ENCODE data around the gene TRPM3.

TRPM3 gene

DNA sequence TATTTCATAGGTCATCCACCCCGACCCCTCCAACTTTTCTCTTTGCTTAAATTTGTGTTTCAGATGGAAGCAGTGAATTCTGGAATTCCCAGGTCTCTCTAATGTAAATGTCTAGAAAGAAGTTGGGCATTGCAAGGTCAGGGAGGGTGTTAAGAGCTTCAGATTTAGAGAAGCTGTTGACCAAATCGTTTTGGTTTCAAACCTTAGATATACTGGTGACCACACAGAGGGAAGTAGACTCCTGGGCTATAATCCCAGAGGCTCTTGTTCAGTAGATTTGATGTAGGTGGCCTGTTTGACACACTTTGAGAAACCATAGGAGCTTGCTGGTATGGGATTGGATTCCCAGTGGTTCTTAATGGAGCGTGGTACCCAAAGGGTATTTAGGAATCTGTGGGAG lies 569.6 kb downstream of the TRPM3 start:
- no peak for DNase-seq

GRCh38 chr9:70551396-70551795 lies 570.0 kb downstream of the TRPM3 start:
- no peak for DNase-seq

GRCh38 chr9:70549926-70550325 lies 571.5 kb downstream of the TRPM3 start:
- DNase-seq: no peak

DNA sequence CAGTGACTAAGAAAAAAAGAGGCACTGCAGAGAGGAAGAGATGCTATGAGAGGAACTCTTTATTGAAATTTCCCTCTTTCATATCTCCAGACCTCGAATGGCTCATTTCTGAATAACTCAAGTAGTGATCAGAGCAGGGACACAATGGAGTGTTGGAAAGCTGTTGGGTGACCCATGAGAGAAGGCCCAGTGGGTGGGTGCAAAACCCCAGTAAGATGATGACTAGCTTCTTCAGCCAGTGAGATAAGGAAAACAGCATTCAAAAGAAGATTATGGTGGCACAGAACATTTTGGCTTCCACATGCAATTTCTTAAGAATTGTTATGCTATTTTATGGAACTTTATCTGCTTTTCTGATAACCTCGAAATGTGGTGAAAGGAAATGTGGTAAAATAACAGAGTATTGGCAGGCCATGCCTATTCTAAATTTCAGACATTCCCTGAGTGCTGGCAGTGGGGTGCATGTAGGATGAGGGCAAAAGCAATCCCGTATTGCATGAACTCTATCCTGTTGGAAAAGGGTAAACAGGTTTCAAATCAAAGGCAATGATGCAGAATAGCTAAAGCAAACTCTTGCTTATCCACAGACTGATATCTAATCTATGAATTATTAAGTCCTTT lies 579.0 kb downstream of the TRPM3 start:
- DNase-seq: no peak

GRCh38 chr9:70540016-70540415 lies 581.4 kb downstream of the TRPM3 start:
- no peak for DNase-seq

- no peak for DNase-seq
Measured at GRCh38 chr9:70539526-70539925, 581.9 kb downstream of the TRPM3 start.

- no peak for DNase-seq
Measured at GRCh38 chr9:70539001-70539400, 582.4 kb downstream of the TRPM3 start.

- no peak for DNase-seq
Measured at GRCh38 chr9:70537084-70537483, 584.3 kb downstream of the TRPM3 start.

- DNase-seq: no peak
Measured at GRCh38 chr9:70535546-70536323, 585.7 kb downstream of the TRPM3 start.

DNA sequence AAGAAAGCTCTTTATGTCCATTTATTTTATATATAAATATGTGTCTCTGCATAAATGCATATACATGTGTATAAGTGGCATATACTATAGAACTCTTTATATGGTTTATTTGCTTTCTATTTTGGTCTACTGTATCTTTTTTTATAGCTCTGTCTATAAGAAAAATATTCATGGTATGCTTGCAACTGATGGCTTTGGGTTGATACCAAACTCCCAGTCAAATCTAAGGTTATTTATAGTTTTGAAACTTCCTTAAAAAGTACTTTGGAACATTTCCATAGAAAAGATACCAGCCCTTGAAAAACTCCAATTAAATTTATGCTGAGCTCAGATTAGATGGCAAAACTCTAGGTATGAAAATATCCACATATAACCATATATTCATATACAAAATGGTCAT lies 587.0 kb downstream of the TRPM3 start:
- no peak for DNase-seq

- no peak for DNase-seq
Measured at GRCh38 chr9:70534061-70534460, 587.4 kb downstream of the TRPM3 start.

- no peak for DNase-seq
Measured at GRCh38 chr9:70533492-70533891, 587.9 kb downstream of the TRPM3 start.

DNA sequence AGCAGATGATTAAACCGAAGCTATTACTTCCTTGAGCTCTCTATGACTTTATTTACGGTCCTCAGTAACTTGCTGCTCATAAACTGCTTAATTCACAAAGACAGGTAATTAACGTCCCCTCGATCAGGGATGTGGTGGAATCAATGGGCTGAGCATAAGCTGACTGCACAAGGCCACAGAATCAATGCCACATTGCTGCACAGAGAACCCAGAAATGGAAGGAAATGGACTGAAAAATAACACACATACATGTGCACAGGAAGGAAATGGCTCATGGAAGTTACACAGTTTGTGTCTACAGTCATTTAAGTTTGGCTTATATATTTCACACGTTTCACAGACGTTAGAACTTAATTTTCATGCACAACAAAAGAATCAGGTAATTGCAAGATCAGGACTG lies 588.7 kb downstream of the TRPM3 start:
- no peak for DNase-seq

GRCh38 chr9:70531311-70531710 lies 590.1 kb downstream of the TRPM3 start:
- no peak for DNase-seq

GRCh38 chr9:70530716-70531115 lies 590.7 kb downstream of the TRPM3 start:
- no peak for DNase-seq

- no peak for DNase-seq
Measured at GRCh38 chr9:70529833-70530232, 591.6 kb downstream of the TRPM3 start.

GRCh38 chr9:70529377-70529776 lies 592.0 kb downstream of the TRPM3 start:
- DNase-seq: no peak

GRCh38 chr9:70526902-70527301 lies 594.5 kb downstream of the TRPM3 start:
- no peak for DNase-seq

GRCh38 chr9:70525519-70525918 lies 595.9 kb downstream of the TRPM3 start:
- DNase-seq: no peak

DNA sequence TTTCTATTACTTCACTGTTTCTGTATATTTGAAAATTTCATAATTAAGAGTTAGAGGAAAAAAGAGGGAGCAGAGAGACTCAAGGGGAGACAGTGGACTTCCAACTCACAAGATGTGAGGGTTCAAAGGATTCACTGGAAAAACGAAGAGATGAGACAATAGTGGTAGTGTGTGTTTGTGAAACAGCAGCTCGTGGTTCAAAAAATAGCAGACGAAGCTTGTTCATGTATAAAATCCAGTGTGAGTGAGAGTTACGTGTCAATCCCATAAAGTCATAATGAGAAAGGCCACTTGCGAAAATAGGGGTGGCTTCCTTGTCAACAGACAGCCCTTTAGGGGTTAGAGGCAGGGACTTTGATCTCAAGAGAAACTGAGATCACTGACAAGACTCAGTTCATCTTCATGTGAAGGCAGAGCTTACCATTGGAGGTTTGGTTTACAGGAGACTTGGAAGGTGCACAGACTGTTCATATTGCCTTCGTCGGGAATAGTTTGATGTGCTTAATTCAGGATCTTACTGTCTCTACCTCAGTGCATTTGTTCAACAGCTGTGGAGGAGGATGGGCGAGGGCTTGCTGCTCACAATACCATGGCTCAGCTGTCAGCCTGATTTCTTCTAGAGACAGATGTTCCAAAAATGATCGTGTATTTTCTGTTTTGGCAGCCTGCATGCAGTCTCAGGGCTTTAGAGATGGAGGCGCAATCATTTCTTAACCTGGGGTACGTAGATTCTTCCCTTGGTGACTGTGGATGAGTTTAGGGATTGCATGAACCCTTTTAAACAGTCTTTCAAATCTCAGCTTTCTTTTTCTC lies 601.3 kb downstream of the TRPM3 start:
- DNase-seq: no peak

DNA sequence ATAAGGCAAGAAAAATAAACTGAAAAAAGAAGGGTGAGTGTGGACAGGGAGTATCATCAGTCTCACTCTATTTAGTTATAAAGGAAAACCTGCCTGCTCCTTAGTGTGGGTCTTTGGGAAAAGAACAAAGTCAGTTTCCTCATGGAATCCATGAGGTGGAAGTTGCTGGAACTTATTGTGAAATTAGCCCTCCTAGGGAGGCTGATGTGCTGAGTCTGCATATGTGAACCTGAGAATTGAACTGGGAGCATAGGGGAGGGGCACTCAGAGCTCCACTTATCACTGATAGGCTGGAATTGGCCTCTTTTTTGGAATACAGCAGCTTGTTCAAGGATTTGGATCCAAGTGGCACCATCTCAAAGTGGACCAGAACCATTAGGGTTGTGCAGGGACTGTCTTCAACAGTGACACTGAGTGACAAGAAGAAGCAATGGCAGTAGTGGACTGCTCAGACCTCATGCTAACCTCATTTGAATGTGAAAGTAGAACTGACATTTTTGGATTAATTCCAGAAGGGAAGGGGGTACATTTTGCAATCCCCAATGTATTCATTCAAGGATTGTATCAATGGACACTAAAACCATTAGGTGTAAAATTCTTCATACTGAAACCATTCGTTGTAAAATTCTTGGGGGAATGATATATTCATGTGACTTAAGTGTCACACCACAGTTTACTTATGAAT lies 603.4 kb downstream of the TRPM3 start:
- DNase-seq: no peak

DNA sequence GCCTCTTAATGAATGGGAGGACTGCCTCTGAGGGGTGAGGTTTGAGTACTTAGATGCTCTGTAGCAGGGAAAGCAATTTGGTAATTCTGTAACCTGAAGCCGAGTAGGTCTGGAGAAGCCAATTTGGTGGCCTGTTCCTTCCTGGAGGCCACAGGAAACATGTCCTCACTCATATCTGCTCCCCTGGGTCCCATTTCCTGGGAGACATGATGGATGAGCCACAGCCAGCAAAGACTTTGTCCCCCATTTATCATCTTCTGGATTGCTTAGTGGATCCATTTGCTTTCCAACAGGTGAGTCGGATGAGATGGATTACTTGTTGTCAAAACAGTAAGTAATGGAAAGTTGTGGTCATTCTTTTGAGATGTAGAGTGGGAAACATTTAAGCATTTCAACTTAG lies 607.1 kb downstream of the TRPM3 start:
- DNase-seq: no peak

- DNase-seq: no peak
Measured at GRCh38 chr9:70511858-70512257, 609.6 kb downstream of the TRPM3 start.
